SKM-1 treated with dmso at 0.1 percent for 144 hours (cell line): ENCODE data around the gene CHRNB2.

ENCODE experiments used
- DNase-seq: peaks from one replicate; lab custom pipeline; 2025; ENCODE audit not compliant: unreplicated experiment; lab: John Stamatoyannopoulos, UW

The CHRNB2 gene

DNA sequence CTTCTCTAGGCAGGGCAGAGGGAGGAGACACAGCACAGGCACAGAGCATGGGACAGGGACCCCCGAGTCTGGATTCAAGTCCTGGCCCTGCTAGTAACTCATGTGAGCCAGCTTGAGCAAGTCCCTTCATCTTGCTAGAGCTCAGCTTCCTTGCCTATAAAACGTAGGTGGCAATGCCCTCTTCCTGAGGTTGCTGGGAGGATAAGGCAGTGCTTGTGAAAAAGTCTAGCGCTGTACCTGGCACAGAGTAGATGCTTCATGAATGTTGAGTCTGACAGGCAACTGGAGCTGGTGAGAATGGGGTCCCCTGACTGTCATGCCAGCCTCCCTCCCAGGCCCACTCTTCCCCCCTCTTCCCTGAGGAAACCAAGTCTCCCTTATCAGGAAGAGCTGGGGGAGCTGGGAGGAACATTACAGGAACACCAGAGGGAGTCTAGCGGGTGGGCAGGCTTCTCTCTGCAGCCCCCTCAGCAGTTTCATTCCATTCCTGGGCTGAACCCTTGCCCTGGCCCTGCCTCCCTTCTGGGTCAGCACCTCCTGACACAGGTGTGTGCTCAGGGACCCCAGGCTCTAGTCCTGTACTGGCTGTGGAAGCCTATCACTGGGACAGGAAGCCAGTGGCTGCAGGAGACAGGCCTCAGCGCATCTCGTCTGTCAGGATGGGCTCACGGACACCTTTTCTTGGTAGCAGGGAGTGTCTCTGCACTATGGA, 9.9 kb downstream of the CHRNB2 start:
- no peak for DNase-seq

- DNase-seq = no peak
These were observed 10.5 kb downstream of the CHRNB2 start for GRCh38 chr1:154578058-154578418.

GRCh38 chr1:154579374-154579773, 11.8 kb downstream of the CHRNB2 start:
- DNase-seq = no peak

GRCh38 chr1:154581766-154582165, 14.2 kb downstream of the CHRNB2 start:
- no peak for DNase-seq

GRCh38 chr1:154582885-154583284, 15.3 kb downstream of the CHRNB2 start:
- no peak for DNase-seq

DNA sequence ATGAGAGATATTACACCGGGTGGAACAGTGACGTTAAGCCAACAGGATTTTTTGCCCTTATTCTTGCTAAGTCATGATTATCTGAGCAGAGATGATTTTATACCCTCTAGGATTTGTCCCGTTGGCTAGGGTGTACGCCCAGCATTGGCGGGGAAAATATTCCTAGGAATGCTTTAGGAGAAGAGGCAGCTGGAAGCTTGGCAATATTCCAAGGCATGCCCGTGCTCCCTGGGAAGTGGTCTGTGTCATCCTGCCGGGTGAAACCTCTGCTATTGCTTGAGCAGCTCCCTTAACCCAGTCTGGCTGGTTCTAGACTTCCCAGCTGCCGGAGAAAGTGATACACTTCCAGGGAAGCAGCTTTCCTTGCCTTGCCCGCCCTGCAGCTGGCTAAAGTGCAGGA, 16.2 kb downstream of the CHRNB2 start:
- DNase-seq = no peak

GRCh38 chr1:154584267-154584994, 16.9 kb downstream of the CHRNB2 start:
- DNase-seq = no peak

GRCh38 chr1:154586231-154586630, 18.7 kb downstream of the CHRNB2 start:
- DNase-seq = no peak

DNA sequence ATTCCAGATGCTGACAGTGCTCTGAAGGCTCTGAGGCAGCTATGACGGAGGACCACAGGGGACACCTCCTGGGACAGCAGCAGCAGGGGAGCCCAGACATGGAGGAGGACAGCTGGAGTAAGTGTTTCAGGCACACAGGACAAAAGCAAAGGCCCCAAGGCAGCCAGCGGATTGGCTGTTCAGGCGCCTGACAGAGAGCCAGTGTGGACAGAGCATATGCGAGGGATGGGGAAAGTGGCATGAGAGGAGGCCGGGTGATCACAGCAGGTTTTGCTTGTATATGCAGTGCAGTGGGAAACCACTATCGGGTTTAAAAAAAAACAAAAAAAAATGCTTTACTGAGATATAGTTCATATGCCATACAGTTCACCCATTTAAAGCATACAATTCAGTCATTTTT, 19.1 kb downstream of the CHRNB2 start:
- no peak for DNase-seq

DNA sequence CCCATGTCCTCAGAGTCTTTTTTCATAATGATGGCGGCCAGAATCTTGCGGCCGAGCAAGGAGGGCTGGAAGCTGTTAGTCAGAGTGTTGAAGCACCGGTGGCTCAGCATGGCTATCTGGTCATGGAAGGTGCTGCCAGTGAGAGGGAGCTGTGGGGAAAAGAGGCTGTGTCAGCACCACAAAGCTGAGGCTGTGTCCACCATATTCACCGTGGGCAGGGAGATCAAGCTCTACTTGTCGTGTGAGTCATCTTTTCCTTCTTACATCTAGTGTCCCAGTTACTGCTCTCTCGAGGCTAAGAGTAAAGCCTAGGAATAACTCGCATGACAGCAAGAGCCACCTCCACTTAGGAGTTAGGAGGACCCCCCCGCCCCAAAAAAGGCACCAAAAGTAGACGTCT, 22.2 kb downstream of the CHRNB2 start:
- DNase-seq = no peak

DNA sequence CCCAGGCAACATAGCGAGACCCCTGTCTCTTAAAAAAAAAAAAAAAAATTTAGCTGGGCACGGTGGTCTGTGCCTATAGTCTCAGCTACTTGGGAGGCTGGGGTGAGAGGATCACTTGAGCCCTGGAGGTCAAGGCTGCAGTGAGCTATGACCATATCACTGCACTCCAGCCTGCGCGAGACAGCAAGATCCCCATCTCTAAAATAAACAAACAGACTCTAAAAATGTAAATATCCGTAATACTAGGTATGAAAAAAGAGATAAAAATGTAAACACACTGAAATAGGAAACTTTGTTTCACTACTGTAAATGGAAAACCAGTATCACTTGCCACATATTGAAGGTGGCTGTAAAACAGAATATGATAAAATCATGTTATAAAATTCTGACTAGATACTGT, 23.2 kb downstream of the CHRNB2 start:
- no peak for DNase-seq

DNA sequence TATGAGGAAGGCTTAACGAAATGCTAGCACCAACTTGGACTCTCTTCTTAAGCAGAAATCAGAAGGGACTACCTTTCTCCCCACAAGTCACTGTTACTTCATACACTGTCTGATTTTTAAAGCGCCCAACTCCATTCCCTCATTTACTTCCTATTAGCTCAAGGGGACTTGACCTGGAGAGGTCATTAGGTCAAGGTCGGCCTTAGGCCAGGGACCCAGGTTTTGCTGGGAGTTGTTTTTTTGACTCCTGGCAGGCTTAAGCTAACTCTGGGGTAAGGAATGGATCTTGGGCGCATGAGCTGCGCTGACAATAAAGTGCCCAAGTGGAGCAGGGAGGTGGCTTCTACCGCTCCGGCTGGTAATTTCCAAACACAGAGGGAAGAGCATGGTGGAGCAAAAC, 23.6 kb downstream of the CHRNB2 start:
- DNase-seq = no peak

DNA sequence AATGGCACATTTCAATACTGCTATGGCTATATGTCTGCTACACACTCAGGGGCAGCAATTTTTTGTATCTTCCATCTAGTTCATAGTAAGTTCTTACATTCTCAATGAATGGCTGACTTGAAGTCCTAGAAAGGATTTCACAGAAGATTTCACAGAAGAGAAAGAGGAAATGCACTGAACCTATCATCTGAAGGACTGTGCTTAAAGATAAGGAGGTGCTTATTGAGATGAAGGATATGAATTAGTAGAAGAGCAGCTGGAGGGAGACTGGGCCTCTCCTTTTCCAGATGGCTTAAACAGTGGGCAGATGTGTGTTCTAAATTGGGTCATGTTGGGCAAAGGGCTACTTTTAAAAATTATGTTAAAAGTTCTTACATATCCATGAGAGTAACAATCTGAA, 25.8 kb downstream of the CHRNB2 start:
- DNase-seq = no peak

DNA sequence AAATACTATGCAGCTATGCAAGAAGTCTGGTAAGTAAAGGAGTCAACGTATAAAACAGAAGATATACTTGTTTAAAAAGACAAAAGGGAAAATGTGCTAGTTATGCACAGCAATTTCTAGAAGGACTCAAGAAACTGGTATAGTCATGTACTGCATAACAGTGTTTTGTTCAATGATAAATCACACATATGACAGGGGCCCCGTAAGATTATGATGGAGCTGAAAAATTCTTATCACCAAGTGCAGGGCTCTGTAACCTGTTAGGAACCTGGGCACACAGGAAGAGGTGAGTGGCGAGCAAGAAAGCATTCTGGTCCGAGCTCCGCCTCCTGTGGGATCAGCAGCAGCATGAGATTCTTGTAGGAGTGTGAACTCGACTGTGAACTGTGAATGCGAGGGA, 27.2 kb downstream of the CHRNB2 start:
- no peak for DNase-seq

- no peak for DNase-seq
These were observed 28.0 kb downstream of the CHRNB2 start for GRCh38 chr1:154595621-154596020.

DNA sequence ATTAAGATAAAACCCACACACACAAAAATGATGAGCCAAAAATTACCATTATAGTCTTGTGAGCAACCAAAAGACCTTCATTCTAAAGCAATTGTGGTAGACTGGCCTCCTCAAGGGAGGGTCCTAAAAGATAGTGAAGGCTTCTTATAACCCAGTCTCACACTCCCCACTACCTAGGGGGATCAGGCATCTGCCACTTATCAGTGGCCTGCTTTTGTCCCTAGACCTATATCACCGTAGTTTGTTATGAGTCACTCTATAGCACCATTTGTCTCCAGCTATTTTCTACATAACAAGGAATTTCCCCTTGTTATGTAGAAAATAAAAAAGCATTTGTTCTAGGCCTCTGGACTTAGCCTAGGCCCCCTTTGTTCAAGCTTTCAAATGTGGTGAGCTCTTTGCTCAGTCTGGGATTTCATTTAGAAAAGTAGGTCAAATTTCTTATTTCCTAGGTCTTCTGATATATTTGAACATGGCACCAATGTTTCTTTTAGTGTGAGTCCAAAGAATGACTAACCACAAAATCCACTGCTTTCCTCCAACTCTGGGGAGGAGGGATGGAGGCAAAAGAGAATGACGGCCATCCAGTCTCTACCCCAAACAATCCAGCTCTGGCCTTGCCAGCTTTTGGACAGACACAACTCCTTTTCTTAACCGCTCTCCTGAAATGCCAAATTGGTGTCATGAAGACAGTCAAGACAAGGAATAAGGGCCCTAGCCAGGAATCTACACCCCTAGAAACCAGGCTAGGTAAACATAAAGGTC, 31.5 kb downstream of the CHRNB2 start:
- DNase-seq = no peak

GRCh38 chr1:154599658-154600057, 32.1 kb downstream of the CHRNB2 start:
- no peak for DNase-seq

DNA sequence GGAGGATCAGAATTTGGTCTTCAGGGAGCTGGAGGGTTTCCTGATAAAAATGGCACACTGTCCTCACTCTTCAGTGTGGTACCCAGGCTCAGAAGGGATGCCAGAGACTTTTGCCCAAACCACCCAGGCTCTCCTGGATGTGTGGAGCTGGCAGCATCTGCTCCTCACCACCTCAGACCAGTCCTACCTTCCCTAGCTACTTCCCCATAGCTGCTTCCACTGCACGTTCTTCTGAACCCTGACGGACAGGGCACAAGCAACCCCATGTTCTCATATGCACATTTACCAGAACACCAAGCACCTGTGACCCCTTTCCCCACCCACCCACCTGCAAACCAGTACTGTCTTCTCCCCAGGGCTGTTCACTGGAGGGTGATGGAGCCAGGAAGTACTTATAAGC, 35.7 kb downstream of the CHRNB2 start:
- DNase-seq = no peak

GRCh38 chr1:154605534-154605933, 38.0 kb downstream of the CHRNB2 start:
- DNase-seq = no peak

- DNase-seq = peak; percentile 21
These were observed 39.6 kb downstream of the CHRNB2 start for GRCh38 chr1:154607106-154607608.

DNA sequence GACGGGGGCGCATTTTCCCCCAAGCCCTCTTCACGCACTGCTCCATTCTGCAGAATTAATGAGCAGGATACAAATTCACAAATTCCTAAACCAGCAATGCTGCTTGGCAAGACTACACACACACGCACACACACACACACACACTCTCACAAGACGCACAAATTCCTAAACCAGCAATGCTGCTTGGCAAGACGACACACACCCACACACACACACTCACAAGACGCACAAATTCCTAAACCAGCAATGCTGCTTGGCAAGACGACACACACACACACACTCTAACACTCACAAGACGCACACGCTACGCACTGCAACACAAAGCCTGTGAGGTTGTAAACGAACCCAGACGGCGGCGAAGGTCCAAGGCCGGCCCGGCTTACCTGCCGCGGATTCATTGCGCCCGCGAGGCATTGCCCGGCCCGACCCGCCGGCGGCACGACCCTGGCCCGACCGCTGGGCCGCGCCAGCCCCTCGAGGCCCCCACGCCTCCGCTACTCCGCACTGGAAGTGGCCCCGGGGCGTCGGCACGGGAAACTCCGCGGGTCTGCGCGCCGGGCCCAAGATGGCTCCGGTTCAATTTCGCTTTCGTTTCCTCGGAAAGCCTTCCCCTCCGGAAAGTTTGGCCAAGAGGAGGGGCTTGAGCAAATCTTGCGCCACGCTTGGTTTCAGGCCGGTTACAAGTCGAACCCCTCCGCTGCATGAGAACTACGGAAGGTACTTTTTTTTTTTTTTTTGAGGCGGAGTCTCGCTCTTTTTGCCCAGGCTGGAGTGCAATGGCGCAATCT, 40.2 kb downstream of the CHRNB2 start, which contains the start of gene ADAR:
ADAR (minus strand) TSS at position 578 of the 788 bp plus-strand sequence; CDS start at position 398, 180 bp downstream.
- DNase-seq = peak; percentile 99
